Small intestine (tissue), 7 donors: Measurements from ENCODE around the gene GRHL1. TPM values are rescaled to one million over a fixed set of nuclear protein-coding genes. Genes with fewer than 3 reads are reported as not detected.
A peak's percentile ranks its signal among the peaks of the same experiment; 100 is the strongest.

Experiments
- DNase-seq, 2 donors: peaks; one replicate each; pipeline versions ENCODE4 v3.0.0 to v3.0.0-alpha.2; 2013
- FAIRE-seq: peaks from 2 replicates; lab custom pipeline; 2012; peaks lifted over from hg19 to GRCh38; lab: Jason Lieb, UNC
- H3K27ac ChIP-seq, 3 donors: one replicate each; pipeline ENCODE4 v1.5.1; 2013; ENCODE audit warnings: low read length in 2 of 3, mild to moderate bottlenecking in 2 of 3, control low read depth in 1 of 3, inconsistent platforms in 1 of 3, low read depth in 1 of 3, moderate library complexity in 1 of 3
- H3K27me3 ChIP-seq, 3 donors: one replicate each; pipeline ENCODE4 v1.6.1; 2013; ENCODE audit warnings: low read length in 3 of 3, inconsistent platforms in 1 of 3; ENCODE audit not compliant: control insufficient read depth in 3 of 3, insufficient read depth in 3 of 3
- H3K36me3 ChIP-seq, 3 donors: one replicate each; pipeline ENCODE4 v1.6.1; 2013; ENCODE audit warnings: low read length in 3 of 3, inconsistent platforms in 1 of 3, low read depth in 1 of 3, mild to moderate bottlenecking in 1 of 3, moderate library complexity in 1 of 3; ENCODE audit not compliant: control insufficient read depth in 3 of 3, insufficient read depth in 2 of 3
- H3K4me1 ChIP-seq, 3 donors: one replicate each; pipeline ENCODE4 v1.6.1; 2013; ENCODE audit warnings: low read length in 2 of 3, inconsistent platforms in 1 of 3, low read depth in 1 of 3, mild to moderate bottlenecking in 1 of 3, moderate library complexity in 1 of 3; ENCODE audit not compliant: control insufficient read depth in 3 of 3, insufficient read depth in 2 of 3
- H3K4me3 ChIP-seq, 3 donors: one replicate each; pipeline ENCODE4 v1.5.1; 2013; ENCODE audit warnings: low read length in 3 of 3, control low read depth in 1 of 3, inconsistent platforms in 1 of 3, low read depth in 1 of 3, mild to moderate bottlenecking in 1 of 3, moderate library complexity in 1 of 3
- H3K9me3 ChIP-seq, 2 donors: one replicate each; pipeline ENCODE4 v1.6.1; 2013; ENCODE audit warnings: low read depth in 1 of 2, low read length in 1 of 2; ENCODE audit not compliant: control insufficient read depth in 2 of 2, insufficient read depth in 1 of 2
- WGBS, 3 donors: extraction: QIAGEN DNeasy Blood & Tissue Kit; methylation state at CpG; one replicate each; pipeline ENCODE4 v1.1.7; 2013; 5-methylcytosine and 5-hydroxymethylcytosine counted together
- polyA plus RNA-seq, 4 donors: library from polyadenylated mRNA; stranded (reverse) in 3 of 4; unstranded in 1 of 4; fragments of 200-250 nt in 3 of 4; fragments of 120-200 nt in 1 of 4; gene quantifications; one replicate each; pipeline versions ENCODE4 v1.2.1 to v1.2.3, GENCODE V29; 2013
- donor health status: healthy with polysubstance abuse.
- donor health status: control.
- donor health status: control.
- donor health status: Bipolar disorder and iron deficiency.
- donor health status: healthy.

GRHL1 gene
- polyA plus RNA-seq, 4 donors, result 0.45 to 2.3 (median 0.64) TPM

- no peaks in the 10 kb centered on the region for H3K36me3 ChIP-seq
- peaks cover 0 to 2% (median 0%) of the 10 kb centered on the region in 3 donors for H3K27me3 ChIP-seq
- DNase-seq, result no peak
- peak overlapping the region in 1 of 3 donors; percentile 48 for H3K27ac ChIP-seq
- peaks cover 0 to 19% (median 2%) of the 10 kb centered on the region in 3 donors for H3K4me1 ChIP-seq
- no peak for FAIRE-seq
- WGBS, 3 donors, result 84 to 90% (median 88%) methylated on average over 16 of the region's 16 CpGs
- no peak overlapping the region for H3K4me3 ChIP-seq
- peaks cover 0 to 12% of the 10 kb centered on the region in 2 donors for H3K9me3 ChIP-seq
Measured at GRCh38 chr2:10022041-10022421, 70.5 kb downstream of the GRHL1 start.

GRCh38 chr2:10022445-10022844 is 71.0 kb downstream of the GRHL1 start:
- peaks cover 0 to 2% (median 0%) of the 10 kb centered on the region in 3 donors for H3K27me3 ChIP-seq
- 67 to 84% (median 74%) methylated on average over 4 of the region's 4 CpGs for WGBS, 3 donors
- DNase-seq, result peak in 1 of 2 donors; percentile 85
- no peak for FAIRE-seq
- peak overlapping the region in 1 of 3 donors; percentile 48 for H3K27ac ChIP-seq
- H3K4me1 ChIP-seq, result peaks cover 0 to 19% (median 2%) of the 10 kb centered on the region in 3 donors
- H3K36me3 ChIP-seq, result no peaks in the 10 kb centered on the region
- no peak overlapping the region for H3K4me3 ChIP-seq
- peaks cover 0 to 8% of the 10 kb centered on the region in 2 donors for H3K9me3 ChIP-seq

GRCh38 chr2:10022966-10023662 is 71.6 kb downstream of the GRHL1 start:
- no peak for FAIRE-seq
- Histone ChIP-seq H3K27ac (peak overlapping the region in 1 of 3 donors; percentile 48), H3K9me3 (peaks cover 0 to 4% of the 10 kb centered on the region in 2 donors), H3K27me3 (peaks cover 0 to 2% (median 0%) of the 10 kb centered on the region in 3 donors), H3K4me1 (peaks cover 0 to 19% (median 2%) of the 10 kb centered on the region in 3 donors), H3K36me3 (no peaks in the 10 kb centered on the region), H3K4me3 (no peak overlapping the region)
- WGBS, 3 donors, result 45 to 74% (median 62%) methylated on average over 10 of the region's 10 CpGs
- DNase-seq, result peak; percentile 70 to 77

- WGBS, 3 donors, result 74 to 81% (median 77%) methylated on average over 8 of the region's 8 CpGs
- no peak overlapping the region for H3K4me3 ChIP-seq
- no peak for DNase-seq
Measured at GRCh38 chr2:10026940-10027569, 75.6 kb downstream of the GRHL1 start.

GRCh38 chr2:10027660-10028330 is 76.3 kb downstream of the GRHL1 start:
- H3K36me3 ChIP-seq, result no peaks in the 10 kb centered on the region
- no peak for DNase-seq

More at GRCh38 chr2:10026940-10027569, 75.6 kb downstream of the GRHL1 start:
- H3K9me3 ChIP-seq, result peaks cover 0 to 4% of the 10 kb centered on the region in 2 donors
- peaks cover 0 to 2% (median 0%) of the 10 kb centered on the region in 3 donors for H3K27me3 ChIP-seq
- no peak overlapping the region for H3K27ac ChIP-seq
- H3K4me1 ChIP-seq, result peaks cover 0 to 38% (median 2%) of the 10 kb centered on the region in 3 donors
- no peak for FAIRE-seq
- no peaks in the 10 kb centered on the region for H3K36me3 ChIP-seq

GRCh38 chr2:10028407-10028987 is 77.0 kb downstream of the GRHL1 start:
- no peak for FAIRE-seq

More at GRCh38 chr2:10027660-10028330, 76.3 kb downstream of the GRHL1 start:
- peaks cover 0 to 4% of the 10 kb centered on the region in 2 donors for H3K9me3 ChIP-seq
- no peak overlapping the region for H3K27ac ChIP-seq
- H3K4me3 ChIP-seq, result no peak overlapping the region
- peaks cover 0 to 31% (median 1%) of the 10 kb centered on the region in 3 donors for H3K4me1 ChIP-seq
- 87 to 94% (median 89%) methylated on average over 16 of the region's 16 CpGs for WGBS, 3 donors
- peaks cover 0 to 2% (median 0%) of the 10 kb centered on the region in 3 donors for H3K27me3 ChIP-seq
- FAIRE-seq, result no peak

GRCh38 chr2:10028988-10029874 is 77.7 kb downstream of the GRHL1 start:
- H3K27me3 ChIP-seq, result no peaks in the 10 kb centered on the region
- FAIRE-seq (no peak), DNase-seq (peak in 1 of 2 donors; percentile 76)
- peaks cover 0 to 21% (median 0%) of the 10 kb centered on the region in 3 donors for H3K4me1 ChIP-seq
- WGBS, 3 donors, result 39 to 76% (median 53%) methylated on average over 25 to 26 of the region's 26 CpGs
- H3K36me3 ChIP-seq, result no peaks in the 10 kb centered on the region
- H3K9me3 ChIP-seq, result peaks cover 0 to 4% of the 10 kb centered on the region in 2 donors
- peak overlapping the region in 2 of 3 donors; percentile 36 to 58 for H3K27ac ChIP-seq
- H3K4me3 ChIP-seq, result peak overlapping the region in 1 of 3 donors; percentile 9

More at GRCh38 chr2:10028407-10028987, 77.0 kb downstream of the GRHL1 start:
- Histone ChIP-seq H3K27ac (peak overlapping the region in 1 of 3 donors; percentile 8), H3K4me3 (no peak overlapping the region), H3K9me3 (peaks cover 0 to 4% of the 10 kb centered on the region in 2 donors), H3K36me3 (no peaks in the 10 kb centered on the region), H3K27me3 (no peaks in the 10 kb centered on the region), H3K4me1 (peaks cover 0 to 24% (median 0%) of the 10 kb centered on the region in 3 donors)
- peak in 1 of 2 donors; percentile 25 for DNase-seq
- WGBS, 3 donors, result 87 to 89% (median 88%) methylated on average over 16 of the region's 16 CpGs
